SJCRH30 (cell line): Measurements from ENCODE around the gene MGST1. TPM values are rescaled to one million over a fixed set of nuclear protein-coding genes. Genes with fewer than 3 reads are reported as not detected.
A peak's percentile ranks its signal among the peaks of the same experiment; 100 is the strongest.

Experiments
- DNase-seq, 2 experiments: peaks; one replicate each; pipeline ENCODE4 v3.0.0-alpha.2; 2015 to 2020
- H3K27ac ChIP-seq: fragments of 250-450 bp; sonication (Bioruptor Pico); 2 replicates; pipeline ENCODE4 v1.5.1; 2020; ENCODE audit warnings: mild to moderate bottlenecking, moderate library complexity
- H3K27me3 ChIP-seq: fragments of 250-450 bp; sonication (Bioruptor Pico); 2 replicates; pipeline ENCODE4 v1.5.1; 2020; ENCODE audit warnings: mild to moderate bottlenecking, moderate library complexity
- H3K36me3 ChIP-seq: fragments of 250-450 bp; sonication (Bioruptor Pico); 2 replicates; pipeline ENCODE4 v1.5.1; 2020; ENCODE audit warnings: mild to moderate bottlenecking, moderate library complexity
- H3K4me1 ChIP-seq: fragments of 250-450 bp; sonication (Bioruptor Pico); 2 replicates; pipeline ENCODE4 v1.5.1; 2020; ENCODE audit warnings: mild to moderate bottlenecking, moderate library complexity
- H3K4me3 ChIP-seq: fragments of 250-450 bp; sonication (Bioruptor Pico); 2 replicates; pipeline ENCODE4 v1.5.1; 2020; ENCODE audit warnings: mild to moderate bottlenecking, moderate library complexity
- H3K9me3 ChIP-seq: fragments of 250-450 bp; sonication (Bioruptor Pico); replicated peaks from 2 replicates; pipeline ENCODE4 v1.5.1; 2020; ENCODE audit warnings: mild to moderate bottlenecking, moderate library complexity
- total RNA-seq: library from RNA; depleted of rRNA; stranded (reverse); fragments of >200 nt; shearing (Covaris generic); gene quantifications from 2 replicates; pipeline ENCODE4 v1.2.3, GENCODE V29; 2014

Gene MGST1
- total RNA-seq, 1 experiment from 2014 or later, result 42.2 TPM

DNA sequence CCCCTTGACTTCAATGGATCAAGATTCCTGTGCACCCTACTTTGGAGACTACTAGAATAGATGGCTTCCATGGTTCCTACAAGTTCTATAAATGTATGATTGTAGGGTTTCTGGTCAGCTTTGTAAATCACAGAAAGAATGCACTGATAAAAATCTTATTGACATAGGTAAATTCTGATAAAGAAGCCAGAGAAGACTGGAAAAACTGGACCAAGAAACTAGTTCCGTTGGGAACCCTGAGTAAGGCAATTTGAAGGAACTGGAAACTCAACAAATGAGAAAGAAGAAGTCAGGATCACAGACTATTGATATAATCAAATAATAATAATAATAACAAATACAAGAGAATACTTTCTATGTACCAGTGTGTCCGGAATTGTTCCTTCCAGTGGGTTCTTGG, 15.4 kb upstream of the MGST1 start:
- H3K9me3 ChIP-seq, result no peaks in the 10 kb centered on the region
- H3K4me3 ChIP-seq, result no peak overlapping the region
- DNase-seq, result no peak
- no peak overlapping the region for H3K27ac ChIP-seq
- H3K4me1 ChIP-seq, result no peaks in the 10 kb centered on the region
- no peaks in the 10 kb centered on the region for H3K27me3 ChIP-seq
- H3K36me3 ChIP-seq, result no peaks in the 10 kb centered on the region

DNA sequence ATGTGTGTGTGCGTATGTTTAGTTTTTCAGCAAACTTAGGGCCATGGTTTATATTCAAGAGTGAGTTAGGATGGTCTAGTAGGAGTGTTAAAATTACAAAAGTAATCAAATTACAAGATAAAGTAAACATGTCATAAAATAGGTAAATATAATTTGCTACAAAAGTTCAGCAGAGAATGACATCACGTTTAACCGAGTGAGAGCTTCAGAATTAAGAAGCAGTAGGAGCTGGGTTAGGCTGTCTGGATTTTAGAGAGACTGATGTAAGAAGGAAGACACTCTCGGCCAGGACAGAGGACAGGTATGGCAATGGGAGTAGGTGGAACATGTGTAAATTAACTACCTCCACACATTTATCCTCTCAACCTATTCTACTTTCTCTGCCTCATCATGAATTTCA, 11.6 kb upstream of the MGST1 start:
- no peak overlapping the region for H3K4me3 ChIP-seq

DNA sequence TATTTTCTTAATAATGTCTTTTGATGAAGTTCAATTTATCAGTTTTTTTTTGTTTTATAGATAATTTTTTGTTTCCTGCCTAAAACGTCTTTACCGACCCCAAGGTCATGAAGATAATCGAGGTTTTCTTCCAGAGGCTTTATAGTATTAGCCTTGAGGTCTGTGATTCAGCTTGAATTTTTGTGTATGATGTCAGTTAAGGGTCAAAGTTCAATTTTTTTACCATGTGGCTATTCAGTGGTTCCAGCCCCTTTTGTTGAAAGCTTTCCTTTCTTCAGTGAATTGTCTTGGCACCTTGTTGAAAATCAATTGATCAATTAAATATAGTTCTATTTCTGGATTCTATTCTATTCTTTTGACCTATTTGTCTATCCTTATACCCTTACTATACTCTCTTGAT, 3.2 kb upstream of the MGST1 start:
- peak in 1 of 2 experiments; percentile 17 for DNase-seq
- Histone ChIP-seq H3K9me3 (no peaks in the 10 kb centered on the region), H3K36me3 (no peaks in the 10 kb centered on the region), H3K27me3 (no peaks in the 10 kb centered on the region), H3K4me1 (peaks cover 13% of the 10 kb centered on the region), H3K27ac (peak overlapping the region; percentile 3; the same call in 1 of the 2 replicates), H3K4me3 (no peak overlapping the region)

More for the DNA sequence above, 11.6 kb upstream of the MGST1 start:
- H3K9me3 ChIP-seq, result no peaks in the 10 kb centered on the region
- H3K27ac ChIP-seq, result no peak overlapping the region
- no peaks in the 10 kb centered on the region for H3K4me1 ChIP-seq
- no peaks in the 10 kb centered on the region for H3K36me3 ChIP-seq
- DNase-seq, result no peak
- H3K27me3 ChIP-seq, result no peaks in the 10 kb centered on the region

DNA sequence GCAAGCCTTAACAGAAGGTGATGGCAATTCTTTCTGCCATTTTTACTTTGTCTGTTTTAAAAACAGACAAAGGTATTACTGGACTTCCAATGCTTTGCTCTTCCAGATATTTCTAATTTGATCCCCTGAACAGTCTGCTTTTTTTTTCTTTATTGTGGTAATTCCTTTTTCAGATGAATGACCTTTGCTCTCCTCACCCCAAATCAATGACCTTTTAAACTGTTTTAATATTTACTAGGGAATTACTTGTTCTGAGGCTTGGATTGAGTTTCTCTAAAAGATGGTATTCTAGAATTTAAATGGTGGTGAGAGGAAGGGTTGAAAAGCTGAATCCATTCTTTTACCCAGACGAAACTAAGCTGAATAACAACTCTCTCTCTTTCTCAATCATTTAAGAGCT, 2.3 kb upstream of the MGST1 start:
- Histone ChIP-seq H3K9me3 (no peaks in the 10 kb centered on the region), H3K4me3 (no peak overlapping the region), H3K27ac (no peak overlapping the region; the same call in 1 of the 2 replicates), H3K4me1 (peaks cover 13% of the 10 kb centered on the region), H3K27me3 (no peaks in the 10 kb centered on the region), H3K36me3 (no peaks in the 10 kb centered on the region)
- no peak for DNase-seq

DNA sequence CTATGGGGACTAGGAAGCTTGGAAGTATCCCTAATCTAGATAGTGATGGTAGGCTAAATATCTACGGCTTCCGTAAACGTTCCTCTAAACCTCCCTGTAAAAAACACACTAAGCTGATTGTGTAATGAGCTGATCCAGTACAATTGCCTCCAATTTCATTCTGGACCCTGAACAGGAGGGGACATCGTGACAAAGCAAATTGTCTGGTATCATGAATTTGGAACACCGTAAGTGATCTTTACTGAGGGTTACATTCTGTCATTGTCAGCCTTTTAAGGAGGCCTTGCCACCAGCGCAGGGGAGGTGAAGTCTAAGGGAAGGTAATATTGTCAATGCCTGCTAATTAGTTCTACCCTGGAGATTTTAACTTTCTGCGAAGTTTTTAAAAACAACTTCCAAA, 487 bp upstream of the MGST1 start:
- DNase-seq, result no peak

DNA sequence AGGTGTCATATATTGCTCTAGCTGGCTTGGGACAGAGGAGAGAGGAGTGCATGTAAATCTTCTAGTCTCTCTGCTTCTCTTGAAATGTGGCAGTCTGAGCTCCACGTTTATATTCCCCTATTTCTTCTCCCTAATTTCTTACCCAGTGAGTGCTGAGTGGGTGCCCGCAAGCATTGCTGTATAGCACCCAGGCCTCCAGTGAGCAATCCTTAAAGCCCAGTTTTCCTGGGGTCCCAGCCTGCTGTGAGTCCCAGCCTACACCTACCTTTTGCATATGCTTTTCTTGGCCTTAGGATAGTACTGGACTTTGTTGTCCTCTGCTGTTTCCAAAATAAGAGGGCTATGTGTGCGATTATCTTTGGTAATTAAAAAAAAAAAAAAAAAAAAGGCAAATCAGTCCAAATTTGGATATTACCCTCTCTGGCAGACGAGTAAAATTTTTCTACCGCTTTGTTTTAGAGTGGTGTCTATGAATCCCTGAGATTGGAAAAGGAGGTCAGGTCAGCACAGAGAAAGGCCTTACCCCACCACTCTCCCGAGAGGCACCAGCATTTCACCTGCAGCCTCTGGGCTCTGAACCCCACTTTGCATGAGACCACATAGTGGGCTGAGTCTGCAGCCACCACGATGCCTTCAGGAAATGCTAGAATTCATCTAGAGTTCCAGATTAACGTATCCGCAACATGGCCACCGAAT, 1.1 kb downstream of the MGST1 start:
- Histone ChIP-seq H3K36me3 (no peaks in the 10 kb centered on the region), H3K27ac (no peak overlapping the region), H3K27me3 (no peaks in the 10 kb centered on the region), H3K4me3 (peak overlapping the region; percentile 62), H3K4me1 (peaks cover 10% of the 10 kb centered on the region; the same call in 1 of the 2 replicates), H3K9me3 (no peaks in the 10 kb centered on the region)
- no peak for DNase-seq

More for the DNA sequence above, 487 bp upstream of the MGST1 start:
- Histone ChIP-seq H3K36me3 (no peaks in the 10 kb centered on the region), H3K27ac (peak overlapping the region; percentile 77), H3K4me1 (peaks cover 13% of the 10 kb centered on the region), H3K9me3 (no peaks in the 10 kb centered on the region), H3K27me3 (no peaks in the 10 kb centered on the region), H3K4me3 (peak overlapping the region; percentile 62)

DNA sequence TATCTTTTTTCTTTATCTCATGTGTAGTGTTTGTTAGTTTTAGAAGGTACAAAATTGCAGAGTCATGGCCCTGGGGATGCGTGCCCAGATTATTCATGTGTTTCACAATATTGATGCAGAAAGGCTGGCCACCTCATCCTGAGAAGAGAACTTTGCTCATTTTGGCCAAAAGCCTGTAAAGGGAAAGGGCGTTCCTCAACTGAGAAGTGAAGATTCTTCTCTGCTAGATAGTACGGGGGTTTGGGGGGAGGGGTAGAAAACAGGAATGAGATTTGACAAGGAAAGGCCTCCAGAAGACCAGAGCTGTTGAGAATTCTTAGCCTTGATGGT, 1.7 kb downstream of the MGST1 start:
- no peaks in the 10 kb centered on the region for H3K9me3 ChIP-seq
- no peaks in the 10 kb centered on the region for H3K27me3 ChIP-seq
- H3K36me3 ChIP-seq, result no peaks in the 10 kb centered on the region
- H3K27ac ChIP-seq, result no peak overlapping the region
- no peak for DNase-seq
- peaks cover 10% of the 10 kb centered on the region; the same call in 1 of the 2 replicates for H3K4me1 ChIP-seq
- no peak overlapping the region for H3K4me3 ChIP-seq

DNA sequence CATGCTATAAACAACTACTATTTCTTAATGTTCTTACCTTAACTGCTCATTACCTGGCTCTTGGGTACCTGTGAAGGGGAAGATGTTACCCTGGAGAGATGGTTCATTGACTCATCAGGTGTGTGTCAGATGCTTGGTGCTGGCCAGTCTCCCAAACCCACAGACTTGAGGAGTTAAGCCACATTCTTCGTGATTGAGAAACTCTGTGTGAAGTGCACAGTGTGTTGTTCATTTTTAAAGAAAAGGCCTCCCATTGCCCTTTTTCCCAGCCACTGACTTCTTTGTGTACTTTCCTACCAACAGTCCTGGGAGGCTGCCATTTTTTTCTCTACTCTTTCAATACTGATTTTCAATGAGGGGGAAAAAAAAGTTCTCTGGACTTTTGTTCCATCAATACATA, 3.2 kb downstream of the MGST1 start:
- H3K4me3 ChIP-seq, result no peak overlapping the region
- no peaks in the 10 kb centered on the region for H3K36me3 ChIP-seq
- no peaks in the 10 kb centered on the region for H3K27me3 ChIP-seq
- H3K27ac ChIP-seq, result no peak overlapping the region
- no peak for DNase-seq
- H3K9me3 ChIP-seq, result no peaks in the 10 kb centered on the region
- H3K4me1 ChIP-seq, result 0 out of 2 replicates have a peak, but pooled peaks cover 3% of the 10 kb centered on the region

DNA sequence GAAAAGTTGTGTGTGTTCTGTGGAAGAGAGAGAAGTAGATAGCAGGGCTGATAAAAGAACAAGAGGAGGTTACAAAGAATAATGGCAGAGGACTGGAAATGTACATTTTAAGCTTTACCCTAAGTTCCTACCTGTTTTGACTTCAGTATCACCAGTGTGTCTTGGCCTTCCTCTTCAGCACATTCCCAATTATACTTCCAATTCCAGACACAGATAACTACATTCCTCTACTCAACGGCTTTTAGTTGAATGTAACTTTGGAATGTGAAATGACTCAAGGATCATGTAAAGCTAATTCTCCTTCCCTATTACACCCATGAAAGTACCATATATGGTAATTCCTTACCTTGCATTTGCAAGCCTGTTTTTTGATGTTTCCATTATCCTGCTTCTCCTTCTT, 5.0 kb downstream of the MGST1 start:
- Histone ChIP-seq H3K4me3 (no peak overlapping the region), H3K27ac (no peak overlapping the region), H3K9me3 (no peaks in the 10 kb centered on the region)

DNA sequence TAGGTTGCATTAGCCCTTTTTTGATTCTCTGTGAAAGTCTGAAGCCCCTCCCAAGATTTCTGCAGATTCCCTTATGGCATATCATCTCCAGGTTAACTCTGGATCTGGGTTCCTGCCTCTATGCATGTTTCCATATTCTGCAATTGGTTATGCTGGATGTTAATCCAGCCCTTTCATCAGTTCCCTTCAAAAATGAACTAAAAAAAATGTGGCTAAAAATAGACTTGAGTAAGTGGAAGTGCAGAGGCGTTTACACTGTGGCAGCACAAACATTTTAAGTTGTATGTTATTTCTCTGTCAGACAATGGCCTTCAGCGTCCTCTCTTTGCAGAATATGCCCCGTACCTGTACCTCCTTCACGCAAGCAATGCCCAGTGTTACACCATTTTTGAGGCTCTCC, 11.4 kb downstream of the MGST1 start:
- H3K27ac ChIP-seq, result no peak overlapping the region
- H3K36me3 ChIP-seq, result 0 out of 2 replicates have a peak, but pooled peaks cover 3% of the 10 kb centered on the region

More for the DNA sequence above, 5.0 kb downstream of the MGST1 start:
- Histone ChIP-seq H3K27me3 (no peaks in the 10 kb centered on the region), H3K4me1 (no peaks in the 10 kb centered on the region), H3K36me3 (no peaks in the 10 kb centered on the region)
- no peak for DNase-seq

DNA sequence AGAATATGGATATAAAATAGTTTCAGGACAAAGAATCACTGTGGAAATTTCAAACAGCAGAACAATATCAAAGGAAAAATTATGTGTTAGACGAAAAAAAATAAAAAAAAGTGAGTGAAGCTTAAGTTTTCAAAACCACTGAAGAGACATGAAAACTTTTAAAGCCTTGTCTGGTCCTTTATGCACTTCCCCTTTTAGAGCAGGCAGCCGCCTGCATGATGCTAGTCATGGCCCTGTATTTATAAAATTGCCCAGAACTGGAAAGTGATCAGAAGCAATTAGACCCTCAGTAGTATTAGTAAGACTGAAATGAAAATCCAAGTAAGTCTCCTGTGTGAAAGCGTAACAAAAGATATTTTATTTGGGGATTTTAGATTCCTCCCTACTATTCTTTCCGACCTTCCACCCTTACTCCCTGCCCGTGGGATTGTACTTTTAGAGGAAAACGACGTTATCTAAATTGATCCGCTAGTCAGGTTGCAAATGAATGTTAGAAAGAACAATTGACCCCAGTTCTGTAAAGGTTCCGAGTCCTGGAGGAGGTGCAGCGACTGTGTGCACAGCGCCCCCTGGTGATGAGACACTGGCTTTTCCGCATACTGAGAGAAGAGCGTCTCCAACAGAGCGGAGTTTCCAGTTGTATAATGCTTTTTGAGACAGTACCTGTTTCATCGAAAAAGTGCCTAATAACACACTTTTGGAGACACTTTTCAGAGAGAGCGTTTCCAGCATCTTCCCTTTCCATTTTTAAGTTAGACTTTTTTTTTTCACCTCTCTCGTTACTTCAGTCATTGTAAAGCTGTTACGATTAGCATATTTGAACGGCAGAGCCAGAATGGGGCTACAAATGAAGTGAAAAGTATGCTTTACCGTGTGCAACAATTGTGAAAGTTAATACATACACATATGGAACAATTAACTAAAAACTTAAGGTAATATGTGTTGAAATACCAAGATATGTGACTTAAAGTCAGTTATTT, 12.4 kb downstream of the MGST1 start:
- H3K4me3 ChIP-seq, result no peak overlapping the region
- no peaks in the 10 kb centered on the region for H3K9me3 ChIP-seq
- H3K36me3 ChIP-seq, result 0 out of 2 replicates have a peak, but pooled peaks cover 3% of the 10 kb centered on the region
- DNase-seq, result peak; percentile 47 to 74
- H3K4me1 ChIP-seq, result no peaks in the 10 kb centered on the region
- no peak overlapping the region for H3K27ac ChIP-seq
- no peaks in the 10 kb centered on the region for H3K27me3 ChIP-seq

More for the DNA sequence above, 11.4 kb downstream of the MGST1 start:
- Histone ChIP-seq H3K4me3 (no peak overlapping the region), H3K9me3 (no peaks in the 10 kb centered on the region), H3K27me3 (no peaks in the 10 kb centered on the region), H3K4me1 (no peaks in the 10 kb centered on the region)
- no peak for DNase-seq

DNA sequence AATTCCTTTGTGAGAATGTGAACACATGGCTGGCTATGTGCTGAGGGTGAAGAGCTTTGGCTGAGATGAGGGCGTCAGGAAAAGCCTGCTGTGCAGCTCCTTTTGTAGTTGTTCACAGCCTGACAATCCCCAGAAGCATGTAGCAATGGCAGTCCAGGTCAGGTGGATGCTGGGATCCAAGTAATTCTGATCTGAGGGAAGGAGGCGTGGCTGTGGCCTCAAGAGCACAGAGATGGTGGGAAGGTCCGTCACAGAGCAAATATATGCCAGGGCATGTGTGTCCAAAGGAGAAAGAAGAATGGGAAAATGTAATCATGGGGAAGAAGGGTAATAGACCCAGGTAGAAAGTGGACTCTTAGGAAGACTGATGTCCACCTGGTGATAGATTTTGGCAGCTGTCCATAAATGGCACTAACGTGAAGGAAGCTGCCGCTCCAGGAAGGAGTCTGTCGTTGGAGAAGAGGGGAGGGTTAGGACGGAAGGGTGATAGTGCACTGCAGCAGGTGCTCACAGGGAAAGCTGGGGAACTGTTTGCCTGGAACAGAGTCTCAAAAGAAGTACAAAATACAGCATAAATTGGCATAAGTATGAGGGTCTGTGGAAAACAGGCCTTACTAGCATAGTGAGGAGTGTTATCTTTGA, 13.8 kb downstream of the MGST1 start:
- Histone ChIP-seq H3K27me3 (no peaks in the 10 kb centered on the region), H3K9me3 (no peaks in the 10 kb centered on the region), H3K36me3 (0 out of 2 replicates have a peak, but pooled peaks cover 3% of the 10 kb centered on the region), H3K4me3 (no peak overlapping the region), H3K4me1 (no peaks in the 10 kb centered on the region), H3K27ac (no peak overlapping the region)
- DNase-seq, result no peak

DNA sequence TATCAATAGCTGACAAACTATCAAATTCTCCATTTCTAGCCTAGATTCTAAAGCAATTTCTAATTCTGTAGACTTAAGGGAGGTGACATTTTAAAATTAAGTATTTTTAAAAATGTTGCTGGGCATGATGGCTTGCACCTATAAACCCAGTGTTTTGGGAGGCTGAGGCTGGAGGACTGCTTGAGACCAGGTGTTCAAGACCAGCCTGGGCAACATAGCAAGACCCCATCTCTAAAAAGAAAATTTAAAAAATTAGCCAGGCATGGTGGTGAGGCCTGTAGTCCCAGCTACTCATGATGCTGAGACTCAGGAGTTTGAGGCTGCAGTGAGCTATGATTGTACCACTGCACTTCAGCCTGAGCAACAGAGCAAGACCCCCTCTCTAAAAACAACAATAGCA, 15.1 kb downstream of the MGST1 start:
- no peak overlapping the region for H3K4me3 ChIP-seq
- H3K36me3 ChIP-seq, result 0 out of 2 replicates have a peak, but pooled peaks cover 3% of the 10 kb centered on the region
- no peak overlapping the region for H3K27ac ChIP-seq
- H3K27me3 ChIP-seq, result no peaks in the 10 kb centered on the region
- H3K9me3 ChIP-seq, result no peaks in the 10 kb centered on the region
- no peaks in the 10 kb centered on the region for H3K4me1 ChIP-seq
- no peak for DNase-seq

DNA sequence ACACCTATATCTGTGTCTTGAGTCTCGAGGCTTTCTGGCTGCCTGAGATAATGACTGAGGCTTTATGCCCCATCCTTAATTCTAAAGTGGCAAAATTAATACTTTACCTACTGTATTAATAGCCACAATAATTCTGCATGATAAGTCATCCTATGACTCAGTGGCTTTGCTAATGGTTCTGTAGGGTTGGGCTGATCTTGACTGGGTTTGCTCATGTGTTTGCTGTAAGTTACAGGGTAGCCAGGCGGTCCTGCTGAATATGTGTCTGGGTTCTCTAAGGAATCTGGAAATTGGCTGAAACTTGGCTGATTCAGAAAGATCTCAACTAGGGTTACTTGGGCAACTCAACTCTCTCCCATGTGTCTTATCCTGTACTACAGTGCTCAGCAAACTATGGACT, 21.7 kb downstream of the MGST1 start:
- Histone ChIP-seq H3K4me1 (no peaks in the 10 kb centered on the region), H3K4me3 (no peak overlapping the region), H3K27me3 (no peaks in the 10 kb centered on the region), H3K36me3 (no peaks in the 10 kb centered on the region), H3K27ac (no peak overlapping the region), H3K9me3 (no peaks in the 10 kb centered on the region)
- no peak for DNase-seq

DNA sequence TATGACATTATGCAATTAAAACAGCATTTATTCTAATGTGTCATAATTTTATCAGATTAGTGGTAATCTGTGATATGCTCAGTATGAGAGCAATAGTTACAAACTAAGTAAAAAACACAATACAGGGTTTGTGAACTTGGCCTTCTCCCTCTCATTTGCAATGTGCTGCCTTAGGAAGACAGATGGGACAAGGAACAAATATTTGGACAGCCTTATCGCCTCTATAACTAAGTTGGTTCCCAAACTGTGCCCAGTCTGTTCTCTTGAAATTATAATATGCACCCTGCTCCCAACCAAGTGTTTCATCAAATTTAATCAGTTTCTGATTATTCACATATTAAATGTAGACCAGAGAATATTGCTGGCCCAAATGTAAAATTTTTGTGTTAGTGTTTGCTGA, 22.7 kb downstream of the MGST1 start:
- Histone ChIP-seq H3K4me3 (no peak overlapping the region), H3K4me1 (no peaks in the 10 kb centered on the region), H3K36me3 (no peaks in the 10 kb centered on the region), H3K27ac (no peak overlapping the region), H3K9me3 (no peaks in the 10 kb centered on the region), H3K27me3 (no peaks in the 10 kb centered on the region)
- no peak for DNase-seq
